VCaP (cell line): ENCODE results near the gene USP8.

Experiments used
- H3K27ac ChIP-seq: fragments of 450-650 bp; 2 replicates; pipeline ENCODE4 v1.5.1; 2017
- CTCF ChIP-seq: fragments of 450-650 bp; conservative IDR thresholded peaks from 2 replicates; pipeline ENCODE4 v1.5.1; 2017; ENCODE audit warnings: mild to moderate bottlenecking, moderate library complexity

USP8 gene

GRCh38 chr15:50552238-50552637, 128.0 kb downstream of the USP8 start:
- no peak overlapping the region for H3K27ac ChIP-seq
- no peak for TF ChIP-seq CTCF

GRCh38 chr15:50556642-50557371, 132.6 kb downstream of the USP8 start:
- no peak for TF ChIP-seq CTCF
- no peak overlapping the region for H3K27ac ChIP-seq

GRCh38 chr15:50558012-50558411, 133.8 kb downstream of the USP8 start:
- no peak overlapping the region for H3K27ac ChIP-seq
- TF ChIP-seq CTCF = no peak

- H3K27ac ChIP-seq = no peak overlapping the region
- no peak for TF ChIP-seq CTCF
These were observed 138.8 kb downstream of the USP8 start for GRCh38 chr15:50562735-50563640.

GRCh38 chr15:50563756-50564155, 139.6 kb downstream of the USP8 start:
- no peak for TF ChIP-seq CTCF
- H3K27ac ChIP-seq = no peak overlapping the region
